Keratinocyte (primary cell): Measurements from ENCODE around the gene CEBPG. TPM values are rescaled to one million over a fixed set of nuclear protein-coding genes. Genes with fewer than 3 reads are reported as not detected.

Experiments used
- DNase-seq: peaks from one replicate; pipeline ENCODE4 v3.0.0-alpha.2; 2011; ENCODE audit warnings: low read depth, missing footprints, low spot score
- FAIRE-seq: peaks from 2 replicates; lab custom pipeline; 2011; peaks lifted over from hg19 to GRCh38; lab: Jason Lieb, UNC
- H2AFZ ChIP-seq: 2 replicates; pipeline ENCODE4 v1.6.0; 2012; ENCODE audit warnings: low read length, control low read depth, inconsistent platforms; ENCODE audit not compliant: control insufficient read depth
- H3K27ac ChIP-seq: 2 replicates; pipeline ENCODE4 v1.5.1; 2011; ENCODE audit warnings: low read length; ENCODE audit not compliant: control insufficient read depth, insufficient read depth
- H3K27me3 ChIP-seq: 3 replicates; pipeline ENCODE4 v1.6.0; 2011; ENCODE audit warnings: low read length; ENCODE audit not compliant: control insufficient read depth, insufficient read depth; ENCODE audit errors: extremely low read depth
- H3K36me3 ChIP-seq, 2 experiments: 2 replicates in 1 of 2; 3 replicates in 1 of 2; pipeline ENCODE4 v1.5.1; 2011; ENCODE audit warnings: low read length in 2 of 2, mild to moderate bottlenecking in 1 of 2; ENCODE audit not compliant: control insufficient read depth in 2 of 2, insufficient read depth in 2 of 2; ENCODE audit errors: extremely low read depth in 1 of 2
- H3K4me1 ChIP-seq: 3 replicates; pipeline ENCODE4 v1.5.1; 2011; ENCODE audit warnings: low read length; ENCODE audit not compliant: control insufficient read depth, insufficient read depth; ENCODE audit errors: extremely low read depth
- H3K4me2 ChIP-seq: 3 replicates; pipeline ENCODE4 v1.6.0; 2011; ENCODE audit warnings: low read depth, low read length; ENCODE audit not compliant: control insufficient read depth, insufficient read depth; ENCODE audit errors: extremely low read depth
- H3K4me3 ChIP-seq, 3 experiments: fragments of 200-600 bp in 1 of 3; sonication (generic) in 1 of 3; 2 replicates in 2 of 3; 3 replicates in 1 of 3; pipeline ENCODE4 v1.5.1; 2011 to 2016; ENCODE audit warnings: low read length in 3 of 3, mild to moderate bottlenecking in 3 of 3, control low read depth in 2 of 3, inconsistent platforms in 1 of 3, low read depth in 1 of 3, mixed read lengths in 1 of 3, mixed run types in 1 of 3, moderate library complexity in 1 of 3; ENCODE audit not compliant: control insufficient read depth in 2 of 3, insufficient read depth in 2 of 3; ENCODE audit errors: extremely low read depth in 1 of 3
- H3K79me2 ChIP-seq: 2 replicates; pipeline ENCODE4 v1.6.0; 2012; ENCODE audit warnings: low read length; ENCODE audit not compliant: control insufficient read depth, insufficient read depth
- H3K9ac ChIP-seq: 3 replicates; pipeline ENCODE4 v1.6.0; 2011; ENCODE audit warnings: low read length; ENCODE audit not compliant: control insufficient read depth, insufficient read depth; ENCODE audit errors: extremely low read depth
- H3K9me1 ChIP-seq: 3 replicates; pipeline ENCODE4 v1.6.0; 2011; ENCODE audit warnings: low read length; ENCODE audit not compliant: control insufficient read depth, insufficient read depth; ENCODE audit errors: extremely low read depth
- H3K9me3 ChIP-seq: 2 replicates; pipeline ENCODE4 v1.5.1; 2012; ENCODE audit warnings: low read depth, low read length; ENCODE audit not compliant: control insufficient read depth
- H4K20me1 ChIP-seq: 3 replicates; pipeline ENCODE4 v1.6.0; 2011; ENCODE audit warnings: low read length; ENCODE audit not compliant: control insufficient read depth, insufficient read depth; ENCODE audit errors: extremely low read depth
- CTCF ChIP-seq, 3 experiments: IDR thresholded peaks in 1 of 3; conservative IDR thresholded peaks in 1 of 3; optimal IDR thresholded peaks in 1 of 3; 2 replicates in 2 of 3; 3 replicates in 1 of 3; pipeline versions ENCODE3 to v1.5.1; 2011; ENCODE audit warnings: low read length in 3 of 3, mild to moderate bottlenecking in 3 of 3, moderate library complexity in 2 of 3, control low read depth in 1 of 3, inconsistent platforms in 1 of 3; ENCODE audit not compliant: insufficient read depth in 2 of 3; ENCODE audit errors: extremely low read depth in 1 of 3
- EZH2 ChIP-seq: IDR thresholded peaks from one replicate; pipeline ENCODE4 v1.6.1; 2012; ENCODE audit warnings: inconsistent platforms, mild to moderate bottlenecking, low read length, moderate library complexity
- dilution Hi-C: fragments of 300-500 bp; cut with MboI; formaldehyde crosslinking; loops from one replicate; pipeline ENCODE4 v1.7.0; 2020; ENCODE audit warnings: low sequenced_read_pairs; ENCODE audit not compliant: extremely low pct_ligation_motif_present
- polyA plus RNA-seq, 5 experiments: library from polyadenylated mRNA; depleted of rRNA in 3 of 5; stranded (reverse) in 3 of 5; stranded (forward) in 1 of 5; unstranded in 1 of 5; fragments of >200 nt; gene quantifications; 1 replicate in 1 of 5; 2 replicates in 3 of 5; 3 replicates in 1 of 5; pipeline versions ENCODE4 v1.2.1 to v1.2.3, GENCODE V29; 2011 to 2012; ENCODE audit warnings: missing spikeins in 2 of 5, low read depth in 1 of 5, low replicate concordance in 1 of 5

Gene CEBPG
- polyA plus RNA-seq, 1 donor (not counting 4 experiments of a cell fraction or from before 2014, with no cell fraction given): 31.9 TPM

GRCh38 chr19:33334271-33334670 lies 39.2 kb upstream of the CEBPG start:
- Histone ChIP-seq H3K4me1 (peaks cover 3% of the 10 kb centered on the region), H3K9ac (no peak overlapping the region), H4K20me1 (no peaks in the 10 kb centered on the region), H3K9me3 (no peaks in the 10 kb centered on the region), H2AFZ (no peak overlapping the region), H3K4me2 (no peak overlapping the region), H3K27me3 (no peaks in the 10 kb centered on the region), H3K4me3 (no peak overlapping the region), H3K9me1 (no peaks in the 10 kb centered on the region), H3K27ac (no peak overlapping the region), H3K36me3 (no peaks in the 10 kb centered on the region), H3K79me2 (no peaks in the 10 kb centered on the region)
- DNase-seq (no peak), FAIRE-seq (no peak)
- dilution Hi-C loops: no loop called here
- TF ChIP-seq CTCF (optimal IDR thresholded peaks at IDR 0.05 in 1 of 3, IDR thresholded peaks at IDR 0.05 in 1 of 3, conservative IDR thresholded peaks at IDR 0.05 in 1 of 3; ENCODE audit: extremely low read depth in 1 of 3, insufficient read depth in 2 of 3, low read length in 3 of 3) (no peak), EZH2 (no peak)

GRCh38 chr19:33335446-33335845 lies 38.1 kb upstream of the CEBPG start:
- Histone ChIP-seq H3K4me3 (no peak overlapping the region), H4K20me1 (no peaks in the 10 kb centered on the region), H3K9me3 (no peaks in the 10 kb centered on the region), H3K9ac (no peak overlapping the region), H2AFZ (no peak overlapping the region), H3K4me2 (no peak overlapping the region), H3K36me3 (no peaks in the 10 kb centered on the region), H3K27me3 (no peaks in the 10 kb centered on the region), H3K27ac (no peak overlapping the region), H3K9me1 (no peaks in the 10 kb centered on the region), H3K79me2 (no peaks in the 10 kb centered on the region), H3K4me1 (peaks cover 6% of the 10 kb centered on the region)
- TF ChIP-seq CTCF (optimal IDR thresholded peaks at IDR 0.05 in 1 of 3, IDR thresholded peaks at IDR 0.05 in 1 of 3, conservative IDR thresholded peaks at IDR 0.05 in 1 of 3; ENCODE audit: extremely low read depth in 1 of 3, insufficient read depth in 2 of 3, low read length in 3 of 3) (no peak), EZH2 (no peak)
- no peak for DNase-seq
- dilution Hi-C loops: no loop called here
- FAIRE-seq: no peak
